Stimulated activated CD8-positive, alpha-beta memory T cell treated with anti-CD3 and anti-CD28 coated beads, Interleukin-12 subunit alpha, Interleukin-12 subunit beta, amount 100 ng/mL, for 24 hours (primary cell): Measurements from ENCODE around the gene TNFRSF1A.

Experiments used
- DNase-seq: peaks from one replicate; pipeline ENCODE4 v3.0.0-alpha.2; 2020; ENCODE audit errors: extremely low read depth

Gene TNFRSF1A

GRCh38 chr12:6374028-6374785 lies 32.3 kb upstream of the TNFRSF1A start:
- no peak for DNase-seq

- no peak for DNase-seq
These were observed 31.3 kb upstream of the TNFRSF1A start for GRCh38 chr12:6373022-6373787.

DNA sequence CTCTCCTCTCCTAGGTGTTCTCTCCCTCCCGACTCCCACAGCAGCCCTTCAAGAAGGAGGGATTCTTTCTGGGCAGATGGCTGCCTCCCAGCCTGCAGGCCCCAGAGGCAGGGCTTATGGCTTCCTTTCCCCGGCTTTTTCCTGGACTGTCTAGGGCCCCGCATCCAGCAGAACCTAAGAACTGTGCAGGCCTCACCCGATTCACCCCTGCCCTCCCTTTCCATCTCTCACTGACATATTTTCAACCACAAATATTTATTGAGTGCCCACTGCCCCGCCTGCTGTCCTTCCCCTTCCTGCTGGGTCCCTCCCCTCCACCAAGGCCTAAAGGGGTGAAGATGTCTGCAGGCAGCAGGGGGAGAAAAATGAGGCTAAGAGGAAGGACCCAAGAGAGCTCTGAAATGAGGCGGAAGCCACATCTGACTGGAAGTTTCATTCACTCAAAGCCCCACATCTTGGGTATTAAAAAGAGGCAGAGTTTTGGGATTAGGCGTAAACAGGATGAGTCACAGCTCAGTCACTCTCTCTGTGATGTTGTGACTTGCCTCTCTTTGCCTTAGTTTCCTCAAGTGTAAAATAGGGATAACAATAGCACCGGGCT lies 30.6 kb upstream of the TNFRSF1A start:
- DNase-seq: no peak

- no peak for DNase-seq
These were observed 29.3 kb upstream of the TNFRSF1A start for GRCh38 chr12:6370994-6371754.

DNA sequence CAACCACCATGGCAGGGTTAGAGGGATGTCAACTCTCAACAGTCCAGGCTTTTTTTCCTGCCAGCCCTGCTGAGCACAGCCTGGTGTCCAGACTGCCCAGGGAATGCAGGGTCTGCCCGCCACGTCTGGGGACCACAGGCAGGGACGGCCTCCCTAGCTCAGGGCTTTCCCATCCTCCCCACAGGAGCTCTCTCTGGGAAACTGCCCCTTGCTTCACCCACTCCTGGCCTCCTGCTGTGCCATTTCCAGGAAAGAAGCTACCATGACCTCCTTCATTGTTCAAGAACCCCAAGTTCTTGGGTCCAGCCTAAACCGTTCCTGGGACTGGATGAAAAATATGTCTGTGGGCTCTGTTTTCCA lies 28.7 kb upstream of the TNFRSF1A start:
- no peak for DNase-seq

DNA sequence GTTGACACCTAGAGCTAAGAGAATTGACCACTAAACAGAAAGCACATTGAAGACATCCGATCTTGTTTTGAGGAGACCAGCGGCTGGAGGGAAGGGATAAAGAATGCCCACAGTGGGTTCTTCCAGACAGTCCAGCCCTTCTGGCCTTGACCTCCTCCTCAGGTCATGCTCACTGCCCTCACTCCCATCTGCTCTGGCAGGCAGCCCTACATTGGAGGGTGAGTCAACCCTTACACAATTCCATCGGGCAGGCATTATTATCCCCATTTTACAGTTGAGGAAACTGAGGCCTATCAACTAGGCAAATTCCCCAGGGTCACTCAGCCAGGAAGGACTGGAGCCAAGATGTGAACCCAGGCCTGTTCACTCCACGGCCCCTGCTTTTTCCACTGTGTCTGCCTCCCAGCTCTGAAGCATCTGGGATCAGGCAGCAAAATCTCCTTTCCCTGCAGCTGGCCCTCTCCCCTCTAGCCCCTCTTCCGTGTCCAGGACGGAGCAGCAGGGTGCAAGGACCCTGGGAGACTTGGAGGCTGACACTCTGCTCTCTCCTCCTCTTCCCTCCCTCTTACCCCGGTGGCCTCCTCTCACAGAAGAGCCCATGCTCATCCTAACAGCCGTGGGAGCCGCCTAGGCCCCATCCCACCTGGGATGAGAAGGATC lies 28.2 kb upstream of the TNFRSF1A start:
- no peak for DNase-seq

GRCh38 chr12:6368906-6369525 lies 27.1 kb upstream of the TNFRSF1A start:
- no peak for DNase-seq

GRCh38 chr12:6367969-6368892 lies 26.4 kb upstream of the TNFRSF1A start:
- no peak for DNase-seq

GRCh38 chr12:6367065-6367968 lies 25.4 kb upstream of the TNFRSF1A start:
- DNase-seq: no peak

DNA sequence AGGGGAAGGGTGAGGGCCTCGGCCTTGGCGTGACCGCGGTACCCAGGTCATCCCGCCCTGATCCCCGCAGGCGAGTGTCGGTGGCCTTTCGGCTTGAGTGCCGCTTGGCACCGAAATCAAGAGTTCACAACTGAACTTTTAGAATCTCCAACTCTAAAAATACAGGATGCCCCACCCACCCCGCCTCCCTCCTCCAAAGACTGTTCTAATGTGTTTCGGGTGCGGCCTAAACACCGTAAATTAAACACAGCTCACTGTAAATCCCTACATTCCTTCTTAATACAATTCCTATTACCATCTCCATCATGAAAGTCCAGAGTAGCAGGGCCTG lies 22.1 kb upstream of the TNFRSF1A start:
- DNase-seq: no peak

DNA sequence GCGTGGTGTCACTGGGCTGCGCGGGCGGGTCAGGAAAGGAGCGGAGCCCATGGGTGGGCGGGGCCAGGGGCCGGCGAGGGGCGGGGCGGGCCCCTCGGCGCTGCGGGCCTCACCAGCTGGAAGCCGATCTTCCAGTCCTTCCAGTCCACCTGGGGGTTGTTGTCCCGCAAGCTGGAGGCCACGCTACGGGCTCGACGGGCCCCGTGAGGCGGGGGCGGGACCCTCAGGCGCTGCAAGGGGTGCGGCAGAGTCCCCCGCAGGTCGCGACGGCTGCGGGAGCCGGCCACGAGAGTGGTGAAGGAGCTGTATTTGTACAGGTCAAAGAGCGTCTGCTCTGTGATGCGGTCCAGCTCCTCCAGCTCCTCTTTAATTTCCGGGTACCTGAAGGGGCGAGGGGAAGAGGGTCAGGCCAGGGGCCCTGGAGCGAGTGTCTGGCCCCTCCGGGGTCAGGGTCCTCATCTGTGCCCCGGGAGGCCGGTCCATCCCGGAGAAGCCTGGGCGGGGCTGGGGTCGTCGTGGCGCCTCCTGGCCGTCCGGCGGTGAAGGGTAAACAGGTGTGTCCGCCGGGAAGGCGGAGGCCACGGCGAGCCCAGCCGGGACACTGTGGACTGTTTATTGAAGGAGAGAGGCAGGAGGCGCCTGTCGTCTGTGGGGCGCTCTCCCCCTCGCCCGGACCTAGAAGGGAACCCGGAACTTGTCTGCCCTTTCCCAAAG lies 21.6 kb upstream of the TNFRSF1A start:
- DNase-seq: peak; percentile 30

GRCh38 chr12:6363010-6363329 lies 21.1 kb upstream of the TNFRSF1A start:
- no peak for DNase-seq

GRCh38 chr12:6362403-6362802 lies 20.5 kb upstream of the TNFRSF1A start:
- no peak for DNase-seq

- DNase-seq: no peak
These were observed 20.0 kb upstream of the TNFRSF1A start for GRCh38 chr12:6361834-6362233.

- DNase-seq: no peak
These were observed 19.0 kb upstream of the TNFRSF1A start for GRCh38 chr12:6360578-6361490.

- no peak for DNase-seq
These were observed 18.2 kb upstream of the TNFRSF1A start for GRCh38 chr12:6360080-6360571.

- no peak for DNase-seq
These were observed 17.0 kb upstream of the TNFRSF1A start for GRCh38 chr12:6358881-6359280.
